D341Med (cell line): ENCODE data around the gene TFE3.
"Not testable (repeated sequence)": the region's sequence is repeated elsewhere in the genome, so short reads cannot be mapped to it uniquely, and the experiment has no call there.

ENCODE experiments used
- DNase-seq: peaks from one replicate; pipeline ENCODE4 v3.0.0; 2012; ENCODE audit warnings: low spot score

The TFE3 gene

DNA sequence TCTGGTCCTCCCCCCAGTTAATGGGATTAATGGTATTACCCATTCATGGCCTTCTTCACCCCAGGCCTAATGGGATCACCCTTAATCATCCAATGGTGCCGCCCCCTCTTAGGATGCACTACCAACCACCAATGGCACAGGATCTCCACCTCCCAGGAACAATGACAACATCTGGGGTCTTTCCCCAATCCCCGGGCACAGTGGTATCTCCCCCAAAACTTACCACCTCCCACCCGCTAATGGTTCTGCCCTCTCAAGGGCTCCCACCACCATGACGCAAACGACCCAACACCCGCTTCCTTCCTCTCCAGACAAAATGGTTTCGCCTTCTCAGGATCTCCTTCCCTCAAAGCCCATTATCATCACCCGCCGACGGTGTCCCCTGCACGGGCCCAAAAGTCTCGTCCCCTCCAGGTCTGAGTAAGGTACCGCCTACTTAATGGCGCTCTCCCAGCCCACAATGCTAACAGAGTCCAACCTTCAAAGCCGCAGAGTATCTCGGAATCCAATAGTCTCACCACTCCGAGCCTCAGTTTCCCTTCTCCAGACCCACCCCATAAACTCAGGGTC lies 41.6 kb downstream of the TFE3 start:
- DNase-seq: peak; percentile 68

DNA sequence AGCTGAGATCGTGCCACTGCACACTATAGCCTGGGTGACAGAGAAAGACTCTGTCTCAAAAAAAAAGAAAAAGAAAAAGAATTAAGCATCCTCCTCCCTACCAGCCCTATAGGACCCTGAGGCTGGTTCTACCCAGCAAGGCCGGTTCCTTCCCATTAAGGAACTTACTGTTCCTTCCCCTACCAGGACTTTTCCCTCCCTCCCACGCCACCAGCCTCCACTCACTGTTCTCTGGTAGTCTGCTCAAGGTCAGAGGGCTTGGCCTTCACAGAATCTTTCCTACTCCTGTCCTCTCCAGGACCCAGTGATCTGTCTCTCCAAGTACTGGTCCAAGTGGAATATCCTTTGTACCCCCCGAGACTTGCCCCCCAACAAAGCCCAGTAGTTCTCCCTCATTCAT lies 42.5 kb downstream of the TFE3 start:
- no peak for DNase-seq

DNA sequence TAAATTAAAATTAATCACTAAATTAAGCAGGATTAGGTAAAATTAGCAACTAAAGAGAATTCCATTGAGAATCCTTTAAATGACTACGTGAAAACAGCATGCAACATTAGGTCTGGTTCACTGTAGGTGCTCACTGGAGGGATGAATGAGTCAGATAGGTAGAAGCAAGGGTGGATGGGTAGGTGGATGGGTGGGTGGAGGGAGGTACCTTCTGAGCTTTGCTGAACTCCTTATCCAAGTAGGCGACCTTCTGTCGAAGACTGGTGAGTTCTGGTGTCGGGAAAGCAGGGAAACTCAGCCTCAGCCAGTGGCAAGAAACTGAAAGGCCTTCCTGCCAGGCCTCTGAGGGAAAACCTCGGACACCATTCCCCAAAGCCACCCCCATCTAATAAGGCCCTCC lies 44.1 kb downstream of the TFE3 start:
- no peak for DNase-seq

DNA sequence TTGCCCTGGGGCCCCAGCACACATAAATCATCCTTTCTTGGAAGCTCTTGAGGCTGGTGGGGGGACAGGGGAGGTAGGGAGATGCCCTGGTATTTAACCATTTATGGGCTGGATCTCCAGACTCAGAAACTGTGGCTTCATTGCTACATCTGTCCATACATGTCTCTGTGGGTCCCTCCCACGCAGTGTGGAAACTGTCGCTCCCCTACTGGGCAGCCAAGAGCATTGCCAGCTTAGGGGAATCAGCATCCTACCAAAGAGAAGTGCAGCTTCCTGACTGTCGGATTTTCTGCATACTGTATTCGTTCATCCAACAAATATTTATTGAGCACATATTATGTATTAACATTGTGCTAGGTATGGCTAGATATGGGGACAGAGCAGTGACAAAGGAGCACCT lies 44.8 kb downstream of the TFE3 start:
- DNase-seq: no peak

DNA sequence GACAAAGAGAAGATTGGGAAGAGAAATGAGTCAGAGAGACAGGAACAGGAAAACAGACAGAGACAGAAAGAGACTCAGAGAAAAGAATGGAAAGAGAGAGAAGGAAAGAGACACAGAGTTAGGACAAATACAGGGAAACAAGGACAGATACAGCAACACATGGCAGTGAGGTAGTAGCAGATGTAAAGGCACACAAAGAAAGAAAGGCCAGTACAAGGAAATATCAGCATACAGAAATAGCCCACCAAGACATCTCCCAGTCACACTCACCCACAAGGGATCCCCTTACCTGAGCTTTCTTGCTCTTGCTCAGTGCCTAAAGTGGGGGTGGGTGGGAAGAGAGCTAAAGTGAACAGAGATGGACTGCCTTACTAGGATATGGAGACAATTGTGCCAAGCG lies 45.3 kb downstream of the TFE3 start:
- no peak for DNase-seq

DNA sequence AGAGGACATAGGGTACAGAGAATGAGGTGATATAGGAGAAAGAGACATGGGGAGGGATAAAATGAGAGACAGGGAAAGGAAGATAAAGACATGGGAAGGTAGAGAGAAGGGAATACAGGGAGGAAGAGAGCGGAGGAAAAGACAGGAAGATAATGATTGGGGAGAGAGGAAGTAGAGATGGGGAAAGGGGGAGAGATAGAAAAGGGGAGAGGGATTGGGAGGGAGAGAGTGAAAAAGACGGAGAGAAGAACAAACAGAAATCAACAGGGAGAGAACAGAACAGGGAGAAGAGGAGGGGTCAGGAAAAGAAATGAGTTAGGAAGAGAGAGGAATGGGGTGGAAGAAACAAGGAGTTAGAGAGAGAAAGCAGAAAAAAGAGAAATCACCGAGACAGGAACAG lies 45.7 kb downstream of the TFE3 start:
- no peak for DNase-seq

DNA sequence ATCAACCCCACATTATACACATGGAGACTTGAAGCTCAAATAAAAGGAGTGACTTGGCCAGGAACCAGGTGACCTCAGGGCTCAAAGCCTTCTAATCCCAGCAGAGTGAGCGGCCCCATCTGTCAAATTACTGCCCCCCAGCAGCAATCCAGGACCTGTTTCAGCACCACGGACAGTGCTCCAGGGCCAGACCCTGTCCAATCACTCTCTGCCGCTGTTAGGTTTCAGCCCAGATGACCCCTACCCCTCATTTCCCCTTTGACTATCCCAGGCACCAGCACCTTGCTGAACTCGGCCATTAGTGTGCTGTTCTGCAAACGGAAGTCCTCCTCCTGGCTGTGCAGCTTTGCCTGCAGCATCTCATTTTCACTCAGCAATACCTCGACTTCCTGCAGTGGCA lies 46.2 kb downstream of the TFE3 start:
- no peak for DNase-seq

DNA sequence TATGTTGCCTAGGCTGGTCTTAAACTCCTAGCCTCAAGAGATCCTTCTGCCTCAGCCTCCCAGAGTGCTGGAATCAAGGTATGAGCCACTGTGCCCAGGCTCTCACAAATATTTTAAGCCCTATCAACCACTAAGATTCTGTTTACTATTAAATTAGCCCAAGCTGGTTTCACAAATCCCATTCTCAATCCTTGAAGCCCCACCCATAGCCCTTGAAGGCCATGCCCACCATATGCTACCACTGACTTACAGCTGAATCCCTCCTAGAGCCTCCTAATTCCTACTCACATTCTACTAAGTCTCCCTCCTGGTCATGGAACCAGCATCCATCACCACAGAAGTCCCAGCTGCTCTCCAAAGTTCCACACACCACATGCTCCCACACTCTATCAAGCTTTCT lies 50.8 kb downstream of the TFE3 start:
- peak; percentile 61 for DNase-seq

DNA sequence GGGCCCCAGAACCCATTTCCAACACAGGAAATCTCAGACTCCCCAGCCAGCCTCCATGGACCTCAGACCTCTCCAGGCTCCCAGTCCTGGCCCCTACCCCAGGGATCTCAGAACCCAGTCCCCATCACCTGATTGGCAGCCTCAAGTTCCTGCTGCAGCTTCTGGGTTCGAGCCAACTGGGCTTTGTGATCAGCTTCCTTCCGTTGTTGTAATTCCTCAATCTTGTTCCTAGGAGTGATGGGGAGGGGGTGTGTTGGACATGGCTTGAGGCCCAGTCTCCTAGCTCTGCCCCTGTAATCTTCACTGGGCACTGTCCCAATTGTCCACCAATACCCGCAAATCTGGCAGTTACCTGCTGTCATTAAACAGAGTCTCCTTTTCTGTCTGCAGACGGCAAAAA lies 53.7 kb downstream of the TFE3 start:
- DNase-seq: no peak

DNA sequence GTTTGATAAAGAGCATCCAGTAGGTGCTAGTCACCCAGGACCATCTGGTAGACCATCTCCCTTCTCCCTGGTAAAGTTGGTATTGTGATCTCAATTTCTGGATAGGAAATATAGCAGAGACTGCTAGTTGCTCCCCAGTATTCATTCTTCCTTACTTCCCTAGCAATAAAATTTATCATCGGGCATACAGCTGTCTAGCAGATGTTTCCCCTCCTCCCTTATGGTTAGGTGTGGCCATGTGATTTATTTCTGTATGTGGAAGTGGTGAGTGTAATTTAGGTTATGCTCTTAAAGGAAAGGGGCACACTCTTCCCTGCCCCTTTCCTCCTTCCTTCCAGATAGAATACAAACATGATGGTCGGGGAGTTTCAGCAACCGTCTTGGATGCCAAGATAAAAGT lies 59.3 kb downstream of the TFE3 start:
- DNase-seq: no peak

DNA sequence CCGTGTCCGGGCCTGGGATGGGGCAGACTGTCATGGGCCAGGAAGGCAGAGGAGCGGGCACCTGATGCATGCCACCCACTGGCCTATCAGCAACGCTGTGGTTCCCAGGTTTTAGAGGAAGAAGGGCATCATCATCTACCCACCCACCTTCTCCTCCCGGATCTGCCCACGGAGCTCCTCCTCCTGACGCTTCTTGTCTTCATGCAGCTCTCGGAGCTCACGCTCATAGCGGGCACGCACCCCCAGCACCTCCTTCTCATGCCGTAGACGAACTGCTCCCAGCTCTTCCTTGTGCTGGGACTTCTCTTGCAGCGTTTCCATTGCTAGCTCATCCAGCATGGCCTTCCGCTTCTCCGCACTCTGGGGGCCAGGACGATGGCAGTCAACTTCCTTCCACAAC lies 60.1 kb downstream of the TFE3 start:
- no peak for DNase-seq

DNA sequence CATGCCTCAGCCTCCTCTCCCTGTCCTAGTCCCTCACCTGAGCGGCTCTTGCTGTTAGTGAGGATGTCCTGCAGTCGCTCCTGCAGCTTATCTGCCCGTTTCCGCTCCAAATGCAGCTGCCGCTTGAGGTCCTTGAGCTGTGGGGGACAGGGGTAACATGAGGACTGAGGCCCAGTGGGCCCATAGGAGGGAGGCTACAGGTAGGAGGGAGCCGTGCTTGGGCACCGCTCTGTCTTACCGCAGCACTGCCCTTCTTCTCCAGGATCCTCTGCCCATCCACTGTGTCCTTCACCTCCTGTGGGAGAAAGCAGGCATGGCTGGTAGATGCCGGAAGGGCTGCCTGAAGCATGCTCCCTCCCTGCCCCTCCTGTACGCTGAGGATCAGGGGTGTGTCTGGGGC lies 62.0 kb downstream of the TFE3 start:
- DNase-seq: no peak

DNA sequence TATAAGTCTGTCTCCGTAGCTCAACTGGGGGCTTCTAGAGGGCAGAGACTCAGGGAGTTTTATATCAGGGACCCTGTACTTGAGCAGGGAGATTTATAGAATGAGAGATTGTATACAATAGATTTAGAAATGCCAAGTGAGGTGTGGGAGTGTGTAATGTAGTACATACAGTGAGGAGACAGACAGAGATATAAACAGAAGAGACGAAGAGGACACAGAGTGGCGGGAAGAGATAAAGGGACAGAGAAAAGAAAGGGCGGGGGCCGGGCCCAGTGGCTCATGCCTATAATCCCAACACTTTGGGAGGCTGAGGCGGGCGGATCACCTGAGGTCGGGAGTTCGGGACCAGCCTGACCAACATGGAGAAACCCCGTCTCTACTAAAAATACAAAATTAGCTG lies 62.8 kb downstream of the TFE3 start:
- not testable (repeated sequence) for DNase-seq
